Measurements from ENCODE around the gene PDS5B.
"Not testable (repeated sequence)": the region's sequence is repeated elsewhere in the genome, so short reads cannot be mapped to it uniquely, and the experiment has no call there.

The PDS5B gene

DNA sequence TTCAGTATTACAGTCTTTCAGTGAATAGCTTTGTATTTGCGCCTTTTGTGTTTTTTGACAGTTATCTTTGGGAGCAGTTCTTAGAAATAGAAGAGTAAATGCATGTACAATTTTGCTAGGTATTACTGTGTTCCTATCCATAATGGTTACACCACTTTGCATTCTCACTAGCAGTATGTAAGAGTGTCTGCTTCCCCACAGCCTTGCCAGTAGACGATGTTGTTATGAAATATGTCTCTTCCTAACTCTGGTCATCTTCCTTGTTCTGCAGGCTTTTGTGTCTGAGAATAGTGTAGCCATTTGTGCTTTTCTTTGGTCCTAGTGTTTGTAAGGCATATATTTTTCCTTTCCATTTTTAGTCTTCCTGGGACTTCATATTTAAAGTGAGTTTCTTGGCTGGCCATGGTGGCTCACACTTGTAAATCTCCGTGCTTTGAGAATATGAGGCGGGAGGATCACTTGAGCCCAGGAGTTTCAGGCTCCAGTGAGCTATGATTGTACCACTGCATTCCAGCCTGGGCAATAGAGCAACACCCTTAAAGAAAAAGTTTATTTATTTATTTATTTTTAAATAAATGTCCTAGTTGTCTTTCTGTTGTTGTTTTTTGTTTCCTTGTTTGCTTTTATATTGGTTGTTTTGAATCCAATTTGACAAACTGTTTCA is 140.3 kb downstream of the PDS5B start:
- DNase-seq (ENCODE audit: extremely low read depth, low read depth): no peak
- TF ChIP-seq, protein P1, sequence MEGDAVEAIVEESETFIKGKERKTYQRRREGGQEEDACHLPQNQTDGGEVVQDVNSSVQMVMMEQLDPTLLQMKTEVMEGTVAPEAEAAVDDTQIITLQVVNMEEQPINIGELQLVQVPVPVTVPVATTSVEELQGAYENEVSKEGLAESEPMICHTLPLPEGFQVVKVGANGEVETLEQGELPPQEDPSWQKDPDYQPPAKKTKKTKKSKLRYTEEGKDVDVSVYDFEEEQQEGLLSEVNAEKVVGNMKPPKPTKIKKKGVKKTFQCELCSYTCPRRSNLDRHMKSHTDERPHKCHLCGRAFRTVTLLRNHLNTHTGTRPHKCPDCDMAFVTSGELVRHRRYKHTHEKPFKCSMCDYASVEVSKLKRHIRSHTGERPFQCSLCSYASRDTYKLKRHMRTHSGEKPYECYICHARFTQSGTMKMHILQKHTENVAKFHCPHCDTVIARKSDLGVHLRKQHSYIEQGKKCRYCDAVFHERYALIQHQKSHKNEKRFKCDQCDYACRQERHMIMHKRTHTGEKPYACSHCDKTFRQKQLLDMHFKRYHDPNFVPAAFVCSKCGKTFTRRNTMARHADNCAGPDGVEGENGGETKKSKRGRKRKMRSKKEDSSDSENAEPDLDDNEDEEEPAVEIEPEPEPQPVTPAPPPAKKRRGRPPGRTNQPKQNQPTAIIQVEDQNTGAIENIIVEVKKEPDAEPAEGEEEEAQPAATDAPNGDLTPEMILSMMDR (IDR thresholded peaks at IDR 0.05; ENCODE audit: low read depth, low read length): no peak

DNA sequence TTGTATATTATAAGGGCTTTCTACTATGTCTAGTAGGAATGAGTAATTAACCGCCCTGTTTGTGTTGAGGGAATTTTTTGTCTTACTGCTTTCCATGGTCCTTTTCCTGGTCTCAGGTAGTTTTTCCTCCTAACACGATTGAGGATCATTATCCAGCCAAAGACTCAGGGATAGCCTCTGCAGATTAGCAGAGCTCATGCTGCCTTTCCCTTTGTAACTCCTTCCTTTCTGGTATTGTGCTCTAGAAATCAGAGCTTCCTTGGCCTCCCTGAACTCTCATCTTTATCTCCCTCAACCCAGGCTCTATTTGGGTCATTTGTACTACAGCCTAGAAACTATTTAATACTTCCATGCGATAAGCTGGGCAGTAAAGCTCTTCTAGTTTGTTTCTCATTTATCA is 142.1 kb downstream of the PDS5B start:
- DNase-seq (ENCODE audit: extremely low read depth, low read depth): no peak
- TF ChIP-seq, protein P1 (IDR thresholded peaks at IDR 0.05; ENCODE audit: low read depth, low read length): no peak

DNA sequence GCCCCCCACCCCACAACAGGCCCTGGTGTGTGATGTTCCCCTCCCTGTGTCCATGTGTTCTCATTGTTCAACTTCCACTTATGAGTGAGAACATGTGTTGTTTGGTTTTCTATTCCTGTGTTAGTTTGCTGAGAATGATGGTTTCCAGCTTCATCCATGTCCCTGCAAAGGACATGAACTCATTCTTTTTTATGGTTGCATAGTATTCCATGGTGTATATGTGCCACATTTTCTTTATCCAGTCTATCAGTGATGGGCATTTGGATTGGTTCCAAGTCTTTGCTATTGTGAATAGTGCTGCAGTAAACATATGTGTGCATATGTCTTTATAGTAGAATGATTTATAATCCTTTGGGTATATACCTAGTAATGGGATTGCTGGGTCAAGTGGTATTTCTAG is 142.8 kb downstream of the PDS5B start:
- DNase-seq (ENCODE audit: extremely low read depth, low read depth): not testable (repeated sequence)

DNA sequence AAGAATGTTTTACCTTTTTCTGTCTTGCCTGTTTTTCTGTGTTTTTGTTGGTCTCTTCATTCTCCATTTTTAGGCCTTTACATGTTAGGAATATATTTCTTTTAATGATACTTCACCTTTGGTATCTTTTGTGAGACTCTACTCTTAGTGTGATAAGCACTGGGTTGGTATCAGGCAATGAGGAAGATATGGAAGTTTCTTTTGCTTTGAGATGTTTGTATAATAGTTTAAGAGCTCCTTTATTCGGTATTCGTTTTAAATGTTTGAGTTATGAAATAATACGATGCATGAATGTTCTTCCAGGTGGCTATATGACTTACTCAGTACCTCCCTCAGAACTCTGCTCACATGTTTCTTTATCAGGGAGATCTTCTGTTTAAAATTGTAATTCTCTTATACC is 144.8 kb downstream of the PDS5B start:
- DNase-seq (ENCODE audit: extremely low read depth, low read depth): no peak
- TF ChIP-seq, protein P1 (IDR thresholded peaks at IDR 0.05; ENCODE audit: low read depth, low read length): no peak

DNA sequence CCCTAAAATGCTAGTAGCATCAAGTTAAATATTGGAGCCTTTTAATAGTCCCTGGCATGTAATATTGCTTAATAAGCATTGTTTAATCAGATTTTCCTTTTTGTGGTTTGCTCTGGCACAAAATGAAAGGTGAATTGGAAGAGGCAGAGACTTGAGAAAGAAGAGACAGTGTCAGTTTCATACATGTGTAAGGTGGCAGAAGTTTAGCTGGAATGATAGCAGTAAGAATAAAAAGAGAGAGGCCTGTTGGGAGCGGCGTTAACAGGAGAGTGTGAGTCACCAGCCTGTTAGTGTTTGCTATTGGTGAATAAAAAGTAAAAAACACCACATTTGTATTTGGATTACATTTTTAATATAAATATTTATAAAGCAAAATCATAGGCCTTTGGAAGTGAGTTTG is 145.3 kb downstream of the PDS5B start:
- no peak for DNase-seq (ENCODE audit: extremely low read depth, low read depth)

DNA sequence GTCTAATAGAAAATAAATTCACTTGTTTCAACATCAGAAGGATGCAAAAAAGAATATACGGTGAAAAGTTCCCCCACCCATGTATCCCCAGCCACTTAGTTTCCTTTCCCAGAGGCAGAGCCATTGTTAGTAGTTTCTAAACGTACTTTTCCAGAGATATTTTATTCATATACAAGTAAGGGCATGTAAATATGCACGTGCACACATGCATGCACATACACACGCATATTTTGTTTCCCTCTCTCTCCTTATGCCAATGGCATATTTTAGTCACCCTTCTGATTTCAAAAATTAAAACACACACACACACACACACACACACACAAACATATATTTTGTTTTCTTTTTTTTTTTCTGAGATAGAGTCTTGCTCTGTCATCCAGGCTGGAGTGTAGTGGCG is 147.4 kb downstream of the PDS5B start:
- TF ChIP-seq, protein P1 (IDR thresholded peaks at IDR 0.05; ENCODE audit: low read depth, low read length): no peak
- DNase-seq (ENCODE audit: extremely low read depth, low read depth): no peak

More for the DNA sequence above, 145.3 kb downstream of the PDS5B start:
- TF ChIP-seq, protein P1 (IDR thresholded peaks at IDR 0.05; ENCODE audit: low read depth, low read length): no peak

DNA sequence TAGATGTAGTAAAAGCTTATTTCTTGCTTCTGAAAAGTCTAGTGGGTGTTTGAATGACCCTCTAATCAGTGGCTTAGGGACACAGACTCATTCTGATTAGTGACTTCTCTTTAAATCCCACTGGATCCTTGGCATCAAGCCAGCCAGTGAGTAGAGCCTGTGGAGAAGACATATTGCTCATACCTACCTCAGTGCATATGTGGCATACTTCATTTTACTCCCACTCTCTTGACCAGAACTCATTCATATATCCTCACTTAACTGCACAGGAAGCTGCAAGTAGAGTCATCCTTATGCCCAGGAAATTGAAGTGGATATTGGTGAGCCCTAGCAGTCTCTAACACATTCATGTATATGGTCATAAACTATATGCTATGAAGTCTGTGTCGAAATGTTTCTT is 148.3 kb downstream of the PDS5B start:
- no peak for DNase-seq (ENCODE audit: extremely low read depth, low read depth)

More for the DNA sequence above, 148.3 kb downstream of the PDS5B start:
- TF ChIP-seq, protein P1 (IDR thresholded peaks at IDR 0.05; ENCODE audit: low read depth, low read length): no peak
